C4-2B (cell line): ENCODE results near the gene TRIM14.

Experiments
- H3K27ac ChIP-seq: fragments of 450-650 bp; 2 replicates; pipeline ENCODE4 v1.5.1; 2017
- ZFX ChIP-seq: fragments of 450-650 bp; IDR thresholded peaks from 2 replicates; pipeline ENCODE4 v1.6.1; 2017
- TF ChIP-seq, protein P1 (sequence below): fragments of 450-650 bp; conservative IDR thresholded peaks from 2 replicates; pipeline ENCODE4 v1.5.1; 2017; ENCODE audit warnings: mild to moderate bottlenecking

TRIM14 gene

DNA sequence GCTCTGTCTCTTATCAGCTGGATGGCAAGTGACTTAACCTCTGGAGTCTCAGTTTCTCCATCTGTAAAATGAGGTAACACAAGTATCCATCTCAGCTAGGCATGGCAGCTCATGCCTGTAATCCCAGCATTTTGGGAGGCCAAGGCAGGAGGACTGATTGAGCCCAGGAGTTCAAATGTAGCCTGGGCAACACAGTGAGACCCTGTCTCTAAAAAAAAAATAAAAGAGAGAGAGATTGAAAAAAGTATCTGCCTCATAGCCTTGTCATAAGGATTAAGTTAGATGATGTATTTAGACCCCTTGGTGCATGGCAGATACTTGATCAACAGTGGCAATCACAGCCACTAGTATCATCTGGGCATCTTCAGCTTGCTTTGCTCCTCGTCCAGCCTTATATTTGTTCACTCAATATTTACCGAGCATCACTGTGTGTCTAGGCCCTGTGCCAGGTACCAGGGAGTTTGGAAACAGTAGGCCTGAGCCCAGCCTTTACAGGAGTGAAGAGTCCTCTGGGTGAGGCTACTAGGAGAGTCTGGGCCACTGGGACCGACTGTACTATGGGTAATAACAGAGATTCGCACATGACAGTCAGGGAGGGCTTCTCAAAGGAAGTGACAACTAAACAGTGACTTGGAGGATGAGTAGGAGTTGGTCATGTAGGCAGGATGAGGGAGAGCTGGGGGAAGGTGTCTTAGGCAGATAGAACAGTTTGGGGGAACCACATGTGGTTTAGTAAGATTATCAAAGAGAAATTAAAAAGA lies 39.2 kb upstream of the TRIM14 start:
- H3K27ac ChIP-seq: peak overlapping the region; percentile 76
- TF ChIP-seq, protein P1, sequence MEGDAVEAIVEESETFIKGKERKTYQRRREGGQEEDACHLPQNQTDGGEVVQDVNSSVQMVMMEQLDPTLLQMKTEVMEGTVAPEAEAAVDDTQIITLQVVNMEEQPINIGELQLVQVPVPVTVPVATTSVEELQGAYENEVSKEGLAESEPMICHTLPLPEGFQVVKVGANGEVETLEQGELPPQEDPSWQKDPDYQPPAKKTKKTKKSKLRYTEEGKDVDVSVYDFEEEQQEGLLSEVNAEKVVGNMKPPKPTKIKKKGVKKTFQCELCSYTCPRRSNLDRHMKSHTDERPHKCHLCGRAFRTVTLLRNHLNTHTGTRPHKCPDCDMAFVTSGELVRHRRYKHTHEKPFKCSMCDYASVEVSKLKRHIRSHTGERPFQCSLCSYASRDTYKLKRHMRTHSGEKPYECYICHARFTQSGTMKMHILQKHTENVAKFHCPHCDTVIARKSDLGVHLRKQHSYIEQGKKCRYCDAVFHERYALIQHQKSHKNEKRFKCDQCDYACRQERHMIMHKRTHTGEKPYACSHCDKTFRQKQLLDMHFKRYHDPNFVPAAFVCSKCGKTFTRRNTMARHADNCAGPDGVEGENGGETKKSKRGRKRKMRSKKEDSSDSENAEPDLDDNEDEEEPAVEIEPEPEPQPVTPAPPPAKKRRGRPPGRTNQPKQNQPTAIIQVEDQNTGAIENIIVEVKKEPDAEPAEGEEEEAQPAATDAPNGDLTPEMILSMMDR: no peak
- peak; percentile 68 for TF ChIP-seq ZFX

GRCh38 chr9:98157372-98157771 lies 38.4 kb upstream of the TRIM14 start:
- peak overlapping the region; percentile 76 for H3K27ac ChIP-seq

DNA sequence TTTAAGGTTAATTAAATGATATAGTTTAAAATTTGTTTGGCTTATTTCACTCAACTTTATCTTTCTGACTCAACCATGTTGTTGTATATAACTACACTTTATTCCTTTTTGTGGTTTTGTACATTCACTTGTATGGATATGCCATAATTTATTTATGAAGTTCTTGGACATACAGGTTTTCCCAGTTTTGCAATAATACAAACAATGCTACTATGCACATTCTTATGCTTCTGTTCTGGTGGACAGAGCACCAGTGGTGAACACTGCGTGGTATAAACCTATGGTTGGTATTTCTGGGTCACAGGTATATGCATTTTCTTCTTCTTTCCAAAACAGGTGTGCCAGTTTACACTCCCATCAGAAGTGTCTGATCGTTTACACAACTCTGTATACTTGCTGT lies 35.7 kb upstream of the TRIM14 start:
- TF ChIP-seq ZFX: no peak
- TF ChIP-seq, protein P1: no peak
- no peak overlapping the region for H3K27ac ChIP-seq

More at GRCh38 chr9:98157372-98157771, 38.4 kb upstream of the TRIM14 start:
- TF ChIP-seq ZFX: no peak
- TF ChIP-seq, protein P1: no peak

- no peak overlapping the region for H3K27ac ChIP-seq
- no peak for TF ChIP-seq ZFX
- TF ChIP-seq, protein P1: no peak
Measured at GRCh38 chr9:98152526-98152925, 33.5 kb upstream of the TRIM14 start.

- H3K27ac ChIP-seq: no peak overlapping the region
Measured at GRCh38 chr9:98150721-98151120, 31.7 kb upstream of the TRIM14 start.

GRCh38 chr9:98150164-98150563 lies 31.1 kb upstream of the TRIM14 start:
- TF ChIP-seq, protein P1: no peak
- TF ChIP-seq ZFX: no peak
- H3K27ac ChIP-seq: no peak overlapping the region

More at GRCh38 chr9:98150721-98151120, 31.7 kb upstream of the TRIM14 start:
- TF ChIP-seq, protein P1: no peak
- no peak for TF ChIP-seq ZFX

GRCh38 chr9:98149422-98149821 lies 30.4 kb upstream of the TRIM14 start:
- TF ChIP-seq, protein P1: no peak
- no peak for TF ChIP-seq ZFX
- H3K27ac ChIP-seq: no peak overlapping the region
